Activated CD8-positive, alpha-beta T cell treated with anti-CD3 and anti-CD28 coated beads for 36 hours (primary cell): ENCODE results near the gene NOL4L. TPM values are rescaled to one million over a fixed set of nuclear protein-coding genes. Genes with fewer than 3 reads are reported as not detected.
"Not testable (repeated sequence)": the region's sequence is repeated elsewhere in the genome, so short reads cannot be mapped to it uniquely, and the experiment has no call there.

ENCODE experiments used
- ATAC-seq: fragments of 200-7000 bp; cut with Tn5 transposase; one replicate; pipeline ENCODE4 v1.10.0; 2021; ENCODE audit warnings: mild to moderate bottlenecking, moderate library complexity
- CTCF ChIA-PET: fragments of 350-600 bp; sonication (Branson Sonifier 250); formaldehyde crosslinking; loops from one replicate; lab custom pipeline; 2021; ENCODE audit warnings: antibody characterized with exemption; lab: Charles Lee
- POLR2A ChIA-PET: fragments of 350-600 bp; sonication (Branson Sonifier 250); formaldehyde crosslinking; loops from one replicate; lab custom pipeline; 2021; ENCODE audit warnings: antibody characterized with exemption; lab: Charles Lee
- DNase-seq: peaks from one replicate; pipeline ENCODE4 v3.0.0-alpha.2; 2020
- H3K27ac Mint-ChIP-seq: one replicate; pipeline ENCODE4 v1.8.0; 2021; ENCODE audit warnings: mild to moderate bottlenecking, mixed read lengths
- H3K27me3 Mint-ChIP-seq: one replicate; pipeline ENCODE4 v1.8.0; 2021; ENCODE audit warnings: mixed read lengths
- H3K36me3 Mint-ChIP-seq: one replicate; pipeline ENCODE4 v1.8.0; 2021; ENCODE audit warnings: low read depth, mixed read lengths
- H3K4me1 Mint-ChIP-seq: one replicate; pipeline ENCODE4 v1.8.0; 2021; ENCODE audit warnings: low read depth, mixed read lengths
- H3K4me3 Mint-ChIP-seq: one replicate; pipeline ENCODE4 v1.8.0; 2021; ENCODE audit warnings: mild to moderate bottlenecking, moderate library complexity, mixed read lengths
- H3K9me3 Mint-ChIP-seq: one replicate; pipeline ENCODE4 v1.8.0; 2021; ENCODE audit warnings: mixed read lengths
- CTCF ChIP-seq: fragments of 200-600 bp; IDR thresholded peaks from one replicate; pipeline ENCODE4 v1.8.0; 2022; ENCODE audit warnings: antibody characterized with exemption, mild to moderate bottlenecking
- intact Hi-C: fragments of 100-400 bp; cut with micrococcal nuclease; formaldehyde crosslinking; loops from one replicate; pipeline ENCODE4 v1.10.0; 2022
- total RNA-seq, 2 experiments: library from RNA; stranded (reverse); gene quantifications; one replicate each; pipeline ENCODE4 v1.2.3, GENCODE V29; 2021

The NOL4L gene
- total RNA-seq, 2 experiments from 2014 or later: 23.3 to 23.9 TPM

- Mint-ChIP-seq H3K9me3 (no peaks in the 10 kb centered on the region), H3K27ac (peak overlapping the region; percentile 23), H3K36me3 (no peaks in the 10 kb centered on the region), H3K27me3 (no peaks in the 10 kb centered on the region), H3K4me3 (no peak overlapping the region), H3K4me1 (peaks cover 45% of the 10 kb centered on the region)
- CTCF ChIA-PET: interaction anchor here (1.0 to 1.1 kb wide), 3 partner anchors 13 to 73 kb away, joined by 3 to 4 read pairs (median 3); no protein-coding TSS in a partner anchor
- POLR2A ChIA-PET: interaction anchor here (1.0 to 1.5 kb wide), 2 partner anchors 21 to 39 kb away, joined by 3 to 4 read pairs; no protein-coding TSS in a partner anchor
- DNase-seq: no peak
- intact Hi-C loops: loop anchor here (5.0 kb wide), 1 partner anchor 37 kb away; no protein-coding TSS in a partner anchor
- TF ChIP-seq CTCF: no peak
- ATAC-seq: no peak
Measured at GRCh38 chr20:32578840-32579390, 6.2 kb downstream of the NOL4L start.

- Mint-ChIP-seq H3K27ac (peak overlapping the region; percentile 7), H3K4me1 (peaks cover 45% of the 10 kb centered on the region)
- ChIA-PET POLR2A (interaction anchor here (0.7 to 1.5 kb wide), 3 partner anchors 20 to 49 kb away, joined by 3 to 4 read pairs (median 3); no protein-coding TSS in a partner anchor), CTCF (interaction anchor here (0.6 to 1.1 kb wide), 4 partner anchors 12 to 74 kb away, joined by 3 to 4 read pairs (median 3); no protein-coding TSS in a partner anchor)
- not testable (repeated sequence) for H3K27me3 Mint-ChIP-seq, DNase-seq, H3K4me3 Mint-ChIP-seq, H3K36me3 Mint-ChIP-seq, ATAC-seq, H3K9me3 Mint-ChIP-seq
- intact Hi-C loops: loop anchor here (5.0 kb wide), 1 partner anchor 36 kb away; no protein-coding TSS in a partner anchor
Measured at GRCh38 chr20:32578062-32578461, 7.1 kb downstream of the NOL4L start.

GRCh38 chr20:32577657-32578056 is 7.5 kb downstream of the NOL4L start:
- no peaks in the 10 kb centered on the region for H3K27me3 Mint-ChIP-seq
- CTCF ChIA-PET: interaction anchor here (0.6 to 1.0 kb wide), 2 partner anchors 12 to 42 kb away, joined by 3 read pairs; no protein-coding TSS in a partner anchor
- no peak for ATAC-seq

GRCh38 chr20:32577023-32577422 is 8.1 kb downstream of the NOL4L start:
- H3K27me3 Mint-ChIP-seq: no peaks in the 10 kb centered on the region
- ChIA-PET CTCF (no interaction called here), POLR2A (interaction anchor here (1.0 to 1.5 kb wide), 2 partner anchors 19 to 33 kb away, joined by 3 read pairs; no protein-coding TSS in a partner anchor)

More at GRCh38 chr20:32577657-32578056, 7.5 kb downstream of the NOL4L start:
- peaks cover 47% of the 10 kb centered on the region for H3K4me1 Mint-ChIP-seq
- intact Hi-C loops: loop anchor here (5.0 kb wide), 1 partner anchor 35 kb away; no protein-coding TSS in a partner anchor
- no peak for TF ChIP-seq CTCF
- no peaks in the 10 kb centered on the region for H3K36me3 Mint-ChIP-seq
- H3K9me3 Mint-ChIP-seq: no peaks in the 10 kb centered on the region
- DNase-seq: no peak
- H3K27ac Mint-ChIP-seq: peak overlapping the region; percentile 7
- POLR2A ChIA-PET: interaction anchor here (0.7 to 1.5 kb wide), 2 partner anchors 20 to 50 kb away, joined by 3 read pairs; no protein-coding TSS in a partner anchor
- no peak overlapping the region for H3K4me3 Mint-ChIP-seq

GRCh38 chr20:32576560-32576959 is 8.6 kb downstream of the NOL4L start:
- no peaks in the 10 kb centered on the region for H3K27me3 Mint-ChIP-seq
- no peaks in the 10 kb centered on the region for H3K36me3 Mint-ChIP-seq
- intact Hi-C loops: loop anchor here (5.0 kb wide), 1 partner anchor 34 kb away; no protein-coding TSS in a partner anchor
- ATAC-seq (no peak), DNase-seq (no peak)
- no peaks in the 10 kb centered on the region for H3K9me3 Mint-ChIP-seq
- peaks cover 49% of the 10 kb centered on the region for H3K4me1 Mint-ChIP-seq
- POLR2A ChIA-PET: interaction anchor here (1.0 kb wide), 1 partner anchor 32 kb away, joined by 3 read pairs; no protein-coding TSS in a partner anchor
- no peak overlapping the region for H3K27ac Mint-ChIP-seq
- no peak for TF ChIP-seq CTCF
- H3K4me3 Mint-ChIP-seq: no peak overlapping the region
- CTCF ChIA-PET: no interaction called here

More at GRCh38 chr20:32577023-32577422, 8.1 kb downstream of the NOL4L start:
- no peak for ATAC-seq
- peaks cover 49% of the 10 kb centered on the region for H3K4me1 Mint-ChIP-seq
- H3K9me3 Mint-ChIP-seq: no peaks in the 10 kb centered on the region
- no peak overlapping the region for H3K4me3 Mint-ChIP-seq
- no peak for TF ChIP-seq CTCF
- intact Hi-C loops: loop anchor here (5.0 kb wide), 1 partner anchor 35 kb away; no protein-coding TSS in a partner anchor
- H3K36me3 Mint-ChIP-seq: no peaks in the 10 kb centered on the region
- H3K27ac Mint-ChIP-seq: peak overlapping the region; percentile 31
- no peak for DNase-seq
